DLD1 (cell line): Measurements from ENCODE around the gene CALML4.
"Not testable (repeated sequence)": the region's sequence is repeated elsewhere in the genome, so short reads cannot be mapped to it uniquely, and the experiment has no call there.

Experiments used
- in situ Hi-C: cut with HindIII; loops from 2 replicates; pipeline ENCODE4 v1.10.0; 2017; ENCODE audit warnings: low sequenced_read_pairs

Gene CALML4

DNA sequence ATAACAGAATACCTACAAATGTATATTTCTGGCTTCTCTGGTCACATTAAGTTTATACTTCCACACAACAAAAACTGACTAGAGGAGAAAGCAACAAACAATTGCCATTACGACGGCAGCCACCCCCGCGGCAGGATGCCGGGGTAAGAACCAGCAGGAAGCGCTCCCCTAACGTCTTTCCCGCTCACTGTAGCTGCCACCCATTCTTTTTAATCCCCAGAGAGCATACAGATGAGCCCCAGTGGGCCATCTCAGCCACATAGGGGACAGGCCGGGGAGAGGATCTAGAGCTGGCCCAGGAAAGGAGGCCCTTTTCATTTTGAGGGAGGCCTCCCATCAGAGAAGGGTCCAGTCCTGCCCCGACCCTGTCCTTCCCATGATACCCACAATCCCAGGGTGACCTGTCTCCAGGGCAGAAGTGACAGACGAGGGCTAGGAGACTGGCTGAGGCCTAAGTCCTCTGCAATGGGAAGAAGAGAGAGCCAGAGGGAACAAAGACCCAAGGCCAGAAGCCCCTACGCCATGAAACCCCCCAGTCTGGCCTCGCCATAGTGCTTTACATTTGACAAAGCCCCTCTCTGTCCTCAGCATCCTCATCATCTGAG is 3.6 kb upstream of the CALML4 start:
- in situ Hi-C loops: no loop called here

DNA sequence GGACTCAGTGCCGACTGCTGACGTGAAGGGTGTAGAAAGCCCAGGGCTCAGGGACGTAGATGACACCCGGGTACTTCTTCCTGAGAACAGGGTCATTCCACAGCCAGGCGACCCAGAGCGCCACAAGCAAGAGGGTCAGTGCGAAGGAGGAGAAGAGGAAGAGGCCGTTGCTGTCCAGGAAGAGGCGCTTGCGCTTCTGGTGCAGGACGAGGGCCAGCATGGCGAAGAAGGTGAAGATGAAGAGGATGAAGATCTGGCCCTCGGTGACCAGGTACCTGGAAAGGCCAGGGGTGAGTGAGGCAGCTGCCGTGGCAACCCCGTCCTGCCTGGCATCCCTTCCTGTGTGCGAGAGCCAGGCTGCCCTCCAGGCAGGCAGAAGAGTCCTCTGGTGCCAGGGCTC is 3.0 kb upstream of the CALML4 start:
- in situ Hi-C loops: no loop called here

DNA sequence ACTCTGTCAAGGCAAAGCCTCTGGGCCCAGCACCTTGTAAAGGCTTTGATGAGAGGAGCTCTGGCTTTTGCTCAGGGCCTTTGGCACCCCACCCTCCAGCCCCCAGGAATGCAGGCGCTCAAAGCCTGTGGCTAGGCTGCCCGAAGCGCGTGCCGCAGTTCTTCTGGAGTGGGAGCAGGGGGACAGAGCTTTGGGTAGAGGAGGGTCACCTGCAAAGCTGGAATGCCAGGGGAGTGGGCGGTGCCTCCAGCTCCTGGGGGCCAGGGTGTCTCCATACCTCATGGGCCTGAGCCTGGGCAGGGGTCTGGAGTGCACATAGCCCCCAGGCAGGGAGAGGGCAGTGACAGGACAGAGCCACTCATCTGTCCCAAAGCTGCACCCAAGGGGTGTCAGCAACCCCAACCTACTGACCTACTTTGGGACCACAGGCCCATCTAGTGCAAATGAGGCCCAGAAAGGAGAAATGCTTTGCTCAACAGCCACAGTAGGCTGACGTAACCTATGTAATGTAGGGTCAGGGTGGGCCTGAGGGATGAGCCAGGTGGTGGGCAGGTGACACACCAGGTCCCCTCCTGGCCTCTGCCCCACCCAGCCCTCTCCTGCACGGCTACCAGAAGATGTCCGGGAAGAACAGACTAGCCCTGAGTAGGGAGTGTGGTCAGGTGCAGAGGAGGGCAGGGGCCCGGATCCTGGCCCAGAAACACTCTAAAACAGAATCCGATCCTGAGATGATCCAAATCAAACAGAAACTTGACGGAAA is 2.2 kb upstream of the CALML4 start:
- in situ Hi-C loops: no loop called here

DNA sequence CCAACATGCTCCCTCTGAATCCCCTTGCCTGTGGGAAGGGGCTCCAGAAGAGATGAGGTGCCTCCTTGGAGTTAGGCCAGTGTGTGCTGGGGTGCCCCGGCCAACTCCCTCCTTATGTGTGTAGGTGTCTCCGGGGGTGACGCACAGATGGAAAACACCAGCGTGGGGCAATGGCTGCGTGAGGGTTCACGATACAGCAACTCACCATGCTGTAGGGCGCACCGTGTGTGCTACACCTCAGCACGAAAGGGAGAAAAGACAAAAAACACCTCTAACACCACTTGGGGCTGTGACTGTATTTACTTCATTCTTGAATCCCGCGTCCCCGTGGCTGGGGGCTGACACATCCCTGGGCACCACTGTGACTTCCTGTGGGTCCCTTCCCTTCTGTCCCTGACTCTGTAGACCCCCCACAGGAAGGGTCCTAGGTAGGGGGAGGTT is 1.6 kb upstream of the CALML4 start:
- in situ Hi-C loops: no loop called here

DNA sequence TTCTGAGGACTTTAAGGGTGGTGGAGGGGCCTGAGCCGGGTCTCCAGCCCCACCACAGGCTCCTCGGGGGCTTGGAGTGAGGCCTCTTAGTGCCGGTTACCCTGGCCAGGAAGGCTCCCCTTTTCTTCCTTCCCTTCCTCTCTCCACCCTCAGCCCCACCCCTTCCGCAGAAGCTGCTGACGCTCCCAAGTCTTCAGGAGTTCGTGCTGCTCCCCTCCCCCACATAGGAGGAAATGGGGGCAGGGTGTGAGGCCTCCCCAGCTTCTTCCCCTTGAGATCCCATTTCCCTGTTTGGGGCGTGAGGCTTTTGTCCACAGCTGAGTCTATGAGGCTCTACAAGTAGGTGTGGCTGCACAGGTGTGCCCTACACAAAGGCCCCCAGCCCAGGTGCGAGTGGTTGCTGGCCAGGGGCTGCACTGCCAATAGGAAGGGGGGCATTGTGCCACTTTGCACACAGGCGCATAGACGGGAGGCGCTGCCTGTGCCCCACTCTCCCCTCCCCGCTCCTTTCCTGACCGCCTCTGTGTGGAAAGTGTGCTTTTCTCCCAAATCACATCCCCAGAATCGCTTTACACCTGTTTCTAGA is 915 bp upstream of the CALML4 start:
- in situ Hi-C loops: no loop called here

DNA sequence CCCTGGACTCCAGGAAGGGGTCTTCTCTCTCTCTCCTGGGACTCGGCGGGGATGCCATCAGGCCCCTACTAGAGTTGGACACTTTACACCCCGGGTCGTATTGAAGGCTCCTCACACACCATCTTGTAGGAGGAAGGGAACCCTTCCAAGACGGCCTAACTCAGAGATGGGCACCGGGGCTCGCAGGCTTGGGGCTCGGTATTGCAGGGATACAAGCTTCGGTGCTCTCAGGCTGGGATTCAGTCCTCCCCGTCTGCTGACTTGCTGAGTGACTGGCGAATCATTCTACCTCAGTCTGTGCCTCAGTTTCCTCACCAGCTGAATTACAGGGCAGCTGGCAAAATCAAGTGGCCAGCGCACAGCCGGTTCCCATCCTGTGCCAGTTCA is 419 bp upstream of the CALML4 start:
- in situ Hi-C loops: no loop called here

DNA sequence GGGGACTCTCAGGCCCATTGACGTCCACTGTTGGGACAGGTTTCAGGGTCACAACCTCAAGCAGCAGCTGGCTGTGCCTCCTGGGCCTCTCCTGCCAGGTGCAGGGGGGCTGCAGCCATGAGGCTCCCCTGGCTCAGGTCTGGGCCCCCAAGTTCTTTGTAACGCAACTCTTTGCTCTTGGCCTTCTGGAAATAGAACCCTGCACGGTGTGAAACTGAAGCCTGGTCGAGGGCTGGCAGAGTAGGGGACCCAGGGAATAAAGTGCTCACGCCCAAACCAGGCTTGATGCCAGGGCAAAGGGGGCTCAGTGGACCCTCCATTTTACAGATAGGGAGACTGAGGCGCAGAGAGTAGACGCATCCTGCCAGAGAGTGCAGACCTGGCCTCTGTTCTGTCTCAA is 771 bp downstream of the CALML4 start:
- in situ Hi-C loops: no loop called here

DNA sequence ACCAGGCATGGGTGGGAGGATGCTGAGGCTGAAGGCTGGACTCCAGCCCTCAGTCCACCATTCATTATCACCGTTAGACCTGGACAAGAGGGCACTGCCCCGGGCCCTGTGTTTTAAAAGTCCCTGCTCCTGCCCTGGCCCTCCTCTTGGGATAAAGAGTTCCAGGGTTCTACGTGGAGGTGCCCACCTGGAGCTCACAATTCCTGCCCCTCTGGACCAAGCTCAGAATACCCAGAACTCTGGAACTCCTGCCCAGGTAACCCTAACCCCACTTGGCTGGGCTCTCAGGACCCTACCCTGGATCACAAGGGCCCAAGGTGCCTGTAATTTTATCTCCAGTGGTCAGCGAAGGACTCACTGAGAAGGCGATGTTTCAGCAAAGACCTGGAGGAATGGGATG is 1.2 kb downstream of the CALML4 start:
- in situ Hi-C loops: no loop called here

DNA sequence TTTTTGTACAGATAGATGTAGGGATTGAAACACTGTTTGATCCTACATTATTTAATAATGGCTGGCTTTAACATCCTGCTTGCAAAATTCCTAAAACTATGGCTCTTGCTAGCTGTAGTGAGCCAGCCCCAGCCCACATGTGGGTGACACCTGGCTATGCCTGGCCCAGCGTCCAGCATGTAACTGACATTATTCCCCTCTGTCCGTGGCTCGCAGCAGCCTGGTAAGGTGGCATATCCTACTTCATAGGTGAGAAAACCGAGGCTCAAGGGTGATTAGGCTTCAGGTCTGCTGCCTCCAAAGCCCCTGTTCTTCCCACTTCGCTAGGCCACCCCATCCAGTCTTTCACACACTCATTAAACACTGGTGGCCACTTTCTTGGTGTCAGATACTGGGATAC is 1.6 kb downstream of the CALML4 start:
- in situ Hi-C loops: no loop called here

DNA sequence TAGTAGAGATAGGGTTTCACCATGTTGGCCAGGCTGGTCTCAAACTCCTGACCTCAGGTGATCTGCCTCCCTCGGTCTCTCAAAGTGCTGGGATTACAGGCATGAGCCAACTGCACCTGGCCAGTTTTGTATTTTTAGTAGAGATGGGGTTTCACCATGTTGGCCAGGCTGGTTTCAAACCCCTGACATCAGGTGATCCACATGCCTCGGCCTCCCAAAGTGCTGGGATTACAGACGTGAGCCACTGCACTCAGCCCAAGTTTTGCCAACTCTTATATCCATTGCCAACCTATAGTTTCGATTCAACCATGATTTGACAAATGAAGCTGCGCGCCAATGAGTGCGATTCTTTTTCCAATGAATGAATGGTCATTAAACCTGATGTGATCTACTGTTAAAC is 2.1 kb downstream of the CALML4 start:
- in situ Hi-C loops: not testable (repeated sequence)

DNA sequence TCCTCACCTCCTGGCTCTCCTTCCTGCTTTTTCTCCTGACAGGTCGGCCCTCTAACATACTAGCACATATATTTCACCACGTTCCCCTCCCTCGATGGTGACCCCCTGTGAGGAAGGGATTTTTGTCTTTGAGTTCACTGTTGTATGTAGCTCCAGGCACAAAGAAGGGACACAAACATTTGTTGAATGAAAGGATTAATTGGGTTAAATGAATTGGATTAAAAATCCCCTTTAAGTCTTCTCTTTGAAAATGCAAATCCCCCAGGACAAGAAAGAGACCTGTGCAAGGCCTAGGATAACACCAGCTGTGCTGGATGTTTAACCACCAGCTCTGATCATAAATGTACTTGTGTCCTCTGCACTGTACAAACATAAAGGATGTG is 3.3 kb downstream of the CALML4 start:
- in situ Hi-C loops: no loop called here

DNA sequence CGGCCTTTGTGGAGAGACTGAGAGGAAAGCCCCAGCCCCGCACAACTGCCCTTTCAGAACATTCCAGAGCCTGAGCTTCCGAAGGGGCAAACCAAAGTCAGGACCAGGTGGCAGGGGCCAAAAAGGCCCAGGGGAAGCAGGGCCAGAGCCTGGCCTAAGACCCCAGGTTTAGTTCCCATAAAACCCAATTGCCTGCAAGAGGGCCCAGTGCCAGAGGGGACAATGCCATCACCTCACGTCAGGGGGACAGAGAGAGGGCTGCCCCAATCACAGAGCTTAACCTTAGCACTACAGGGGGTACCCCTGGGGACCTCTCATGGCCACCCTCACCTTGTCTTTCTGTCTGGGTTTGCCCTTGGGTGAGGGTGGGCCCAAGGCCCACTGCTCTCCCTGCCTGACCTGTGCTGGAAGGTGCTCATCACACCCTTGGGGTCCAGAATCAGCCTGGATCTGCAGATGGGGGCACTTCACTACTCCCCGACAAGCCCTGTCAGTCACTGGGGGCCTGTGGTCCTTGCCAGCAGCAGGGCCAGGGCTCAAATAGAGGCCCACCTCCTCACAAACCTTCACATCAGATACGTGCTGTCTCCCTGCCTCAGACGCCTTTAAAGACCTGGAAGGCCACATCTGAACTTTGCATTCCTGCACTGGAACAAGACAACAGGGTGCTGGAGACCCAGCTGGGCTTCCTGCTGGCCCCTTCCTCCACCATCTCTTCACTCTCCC is 3.8 kb downstream of the CALML4 start:
- in situ Hi-C loops: no loop called here

DNA sequence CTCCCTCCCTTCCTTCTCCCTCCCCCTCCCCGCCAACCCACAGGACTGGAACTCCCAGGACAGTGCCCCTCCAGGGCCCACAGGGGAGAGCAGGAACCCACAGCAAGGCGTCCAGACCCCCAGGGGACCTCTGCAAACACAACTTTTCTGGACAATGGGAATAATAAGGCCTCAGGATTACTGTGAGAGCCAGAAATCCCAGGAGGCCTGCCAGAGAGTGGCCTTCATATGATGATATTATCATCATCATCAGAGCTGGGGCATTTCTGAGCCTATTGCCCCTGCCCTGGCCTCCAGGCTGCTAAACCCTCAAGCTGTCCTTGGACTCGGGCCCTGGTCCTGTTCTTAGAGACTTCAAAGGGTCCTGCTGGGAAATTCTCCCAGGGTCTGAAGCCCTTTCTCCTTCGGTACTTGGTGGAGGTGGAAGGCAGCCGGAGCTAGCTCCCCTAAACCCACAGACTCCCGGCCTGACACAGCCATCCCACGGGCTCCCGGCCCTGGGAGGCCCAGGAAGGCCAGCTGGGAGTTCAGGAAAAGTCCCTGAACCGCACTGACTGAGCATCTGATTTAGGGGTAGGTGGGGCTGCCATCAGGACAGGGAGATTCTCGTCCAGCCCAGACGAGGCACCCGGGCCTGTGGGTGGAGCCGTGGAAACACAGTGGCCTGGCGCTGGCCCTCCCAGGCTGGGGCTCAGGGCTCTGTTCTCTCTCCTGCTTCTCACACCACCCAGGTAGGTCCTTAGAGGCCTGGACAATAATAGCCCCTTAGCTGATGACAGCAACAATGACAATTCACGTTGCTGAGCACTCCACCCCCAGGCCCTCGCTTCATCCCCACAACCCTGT is 4.9 kb downstream of the CALML4 start:
- in situ Hi-C loops: no loop called here

DNA sequence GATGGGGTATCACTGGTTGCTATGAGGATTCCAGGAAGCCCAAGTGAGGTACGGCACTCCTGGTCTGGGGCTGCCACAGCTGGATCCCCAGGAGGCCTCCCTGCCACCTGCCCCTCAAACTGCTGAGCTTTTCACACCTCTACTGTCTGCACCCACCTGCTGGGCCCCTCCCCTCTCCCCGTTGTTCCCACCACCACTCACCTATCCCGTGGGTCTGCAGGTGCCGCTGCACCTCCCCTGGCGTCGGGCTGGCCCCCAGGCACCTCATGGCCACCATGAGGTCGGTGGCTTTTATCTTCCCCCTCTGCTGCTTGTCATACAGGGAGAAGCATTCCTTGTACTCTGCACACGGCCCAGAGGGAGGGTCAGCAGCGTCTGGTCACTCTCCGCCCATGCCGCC is 5.8 kb downstream of the CALML4 start:
- in situ Hi-C loops: no loop called here

DNA sequence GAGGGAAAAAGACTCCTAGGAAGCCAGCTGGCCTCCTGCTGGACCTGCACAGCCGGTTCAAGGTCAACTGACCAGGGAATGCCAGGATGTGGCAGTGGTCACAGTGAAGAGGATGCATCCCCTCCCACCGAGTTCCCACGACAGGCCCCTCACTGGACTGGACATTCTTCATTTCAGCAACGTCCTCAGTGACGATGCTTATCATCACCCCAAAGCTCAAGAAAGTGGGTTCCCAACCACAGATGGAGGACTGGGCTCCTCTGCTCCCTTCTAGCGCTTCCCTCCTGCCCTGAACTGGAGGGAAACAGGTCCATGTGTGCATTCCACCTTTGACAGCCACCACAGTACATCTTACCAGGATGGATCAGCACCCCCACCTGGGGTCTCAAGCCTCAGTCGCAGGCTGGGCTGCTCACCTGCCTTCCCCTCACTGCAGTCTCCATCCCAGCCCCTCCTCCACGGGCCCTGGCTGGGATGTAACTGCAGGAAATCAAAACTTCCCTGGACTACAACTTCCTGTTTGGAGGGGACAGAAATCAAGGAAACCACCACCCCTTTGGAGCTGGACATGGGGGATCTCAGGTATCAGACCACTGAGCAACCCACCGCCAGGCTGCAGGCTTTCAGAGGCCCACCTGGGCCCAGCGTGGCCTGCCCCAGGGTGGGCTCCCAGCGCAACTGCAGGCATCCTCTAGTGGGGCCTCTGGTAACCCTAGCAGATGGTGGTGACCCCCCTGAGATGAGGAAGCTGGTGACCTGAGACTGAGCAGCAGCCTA is 7.3 kb downstream of the CALML4 start:
- in situ Hi-C loops: no loop called here

DNA sequence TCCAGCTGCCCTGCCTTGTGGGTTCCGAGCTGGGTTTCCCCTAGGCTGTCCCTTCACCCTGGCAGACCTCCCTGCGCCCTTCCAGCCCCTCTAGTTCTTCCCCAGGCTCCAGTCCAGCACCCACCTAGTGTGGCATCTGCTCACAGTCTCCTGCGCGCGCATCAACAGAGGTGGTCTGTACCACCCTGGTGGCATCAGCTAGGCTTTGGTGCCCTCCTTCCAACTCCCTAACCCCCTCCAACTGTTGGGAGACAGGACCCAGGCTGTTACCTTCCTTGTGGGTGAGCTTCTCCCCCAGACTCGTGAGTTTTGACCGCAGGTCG is 8.0 kb downstream of the CALML4 start:
- in situ Hi-C loops: no loop called here

DNA sequence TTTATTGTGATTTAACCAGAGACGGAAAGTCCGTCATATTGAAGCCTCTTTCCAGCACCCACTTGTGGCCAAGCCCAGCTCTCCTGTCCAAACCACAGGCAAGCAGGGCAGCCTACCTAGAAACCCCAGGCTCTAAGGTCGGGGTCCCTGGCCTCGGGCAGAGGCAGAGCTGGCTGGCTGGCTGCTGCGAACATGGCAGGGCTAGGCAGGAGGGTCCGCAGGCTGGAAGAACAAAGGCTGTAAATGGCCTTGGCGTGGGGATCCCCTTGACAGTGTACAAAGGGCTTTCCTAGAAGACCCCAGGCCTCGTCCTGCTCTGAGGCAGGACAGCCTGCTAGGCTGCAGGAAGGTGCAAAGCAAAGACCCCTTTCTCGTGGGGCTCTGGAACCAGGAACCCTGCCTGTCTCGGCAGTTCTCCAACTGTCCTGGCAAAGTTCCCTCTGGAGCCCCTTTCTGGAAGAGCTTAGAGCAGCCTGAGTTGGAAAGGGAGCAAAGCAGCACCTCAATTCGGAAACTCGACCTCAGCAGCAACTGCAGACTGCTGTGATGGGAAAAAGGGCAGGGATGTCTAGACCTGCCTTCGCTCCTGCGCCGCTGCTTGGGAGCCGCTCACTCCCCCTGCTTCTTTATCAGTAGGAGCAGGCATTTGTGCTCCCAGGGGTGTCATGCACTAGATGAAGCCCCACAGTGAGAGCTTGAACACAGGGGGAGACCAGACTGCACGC is 8.5 kb downstream of the CALML4 start:
- in situ Hi-C loops: no loop called here

DNA sequence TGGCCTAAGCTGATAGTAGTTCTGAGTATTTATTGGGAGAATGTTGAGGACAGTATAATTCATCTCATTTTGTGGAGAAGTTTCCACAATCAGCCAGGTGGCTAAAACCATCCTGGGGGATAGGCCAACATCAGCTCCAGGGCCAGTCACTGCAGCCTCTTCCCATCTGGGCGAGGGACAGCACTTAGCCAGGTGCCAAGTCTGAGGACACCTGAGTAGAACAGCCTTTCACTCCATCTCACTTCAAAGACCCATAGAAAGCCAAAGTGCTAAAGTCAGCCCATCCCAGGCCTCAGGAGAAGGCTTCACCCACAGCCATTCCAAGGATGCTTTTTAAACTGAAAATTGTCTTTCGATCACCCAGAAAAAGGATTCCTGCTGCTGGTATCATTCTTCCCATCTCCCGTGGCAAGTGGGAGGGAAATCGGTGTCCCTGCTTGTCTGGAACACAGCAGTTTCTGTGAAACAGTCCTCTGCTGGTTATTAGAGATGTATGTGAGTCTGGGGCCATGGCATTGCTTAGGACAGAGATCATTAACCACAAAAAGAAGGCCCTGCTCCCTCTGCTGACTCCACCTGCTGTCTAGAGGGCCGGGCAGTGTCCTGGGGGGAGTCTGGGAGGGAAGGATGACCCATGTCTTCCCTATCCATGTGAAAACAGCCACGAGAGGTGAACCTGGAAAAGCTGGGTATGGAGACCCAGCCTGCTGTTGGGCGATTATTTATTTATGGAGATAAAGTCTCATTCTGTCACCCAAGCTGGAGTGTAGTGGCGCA is 9.6 kb downstream of the CALML4 start:
- in situ Hi-C loops: no loop called here
